GM10266 (cell line): ENCODE data around the gene TGFBR2.

Source experiments
- DNase-seq: peaks from one replicate; pipeline ENCODE4 v3.0.0; 2012; ENCODE audit errors: extremely low spot score
- TF ChIP-seq, protein P1 (sequence below): IDR thresholded peaks from 2 replicates; pipeline ENCODE4 v1.5.1; 2012; ENCODE audit warnings: mild to moderate bottlenecking, low read depth; ENCODE audit not compliant: control insufficient read depth, insufficient read depth; ENCODE audit errors: missing control alignments

TGFBR2 gene

DNA sequence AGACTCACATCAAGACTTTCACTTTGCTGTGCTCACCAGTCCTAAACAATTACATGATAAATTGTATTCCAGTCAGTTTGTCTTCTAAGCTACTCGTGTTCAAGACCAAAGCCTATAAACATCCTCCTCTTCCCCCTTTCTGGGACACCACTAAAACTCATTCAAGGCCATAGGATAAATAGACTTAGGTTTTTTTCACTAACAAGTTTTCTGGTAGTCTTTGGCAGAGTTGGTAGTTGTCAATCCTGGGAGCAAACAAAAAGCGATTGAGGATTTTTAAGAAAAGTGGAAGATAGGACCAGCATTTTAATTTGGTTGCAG lies 114.9 kb downstream of the TGFBR2 start:
- no peak for DNase-seq
- TF ChIP-seq, protein P1, sequence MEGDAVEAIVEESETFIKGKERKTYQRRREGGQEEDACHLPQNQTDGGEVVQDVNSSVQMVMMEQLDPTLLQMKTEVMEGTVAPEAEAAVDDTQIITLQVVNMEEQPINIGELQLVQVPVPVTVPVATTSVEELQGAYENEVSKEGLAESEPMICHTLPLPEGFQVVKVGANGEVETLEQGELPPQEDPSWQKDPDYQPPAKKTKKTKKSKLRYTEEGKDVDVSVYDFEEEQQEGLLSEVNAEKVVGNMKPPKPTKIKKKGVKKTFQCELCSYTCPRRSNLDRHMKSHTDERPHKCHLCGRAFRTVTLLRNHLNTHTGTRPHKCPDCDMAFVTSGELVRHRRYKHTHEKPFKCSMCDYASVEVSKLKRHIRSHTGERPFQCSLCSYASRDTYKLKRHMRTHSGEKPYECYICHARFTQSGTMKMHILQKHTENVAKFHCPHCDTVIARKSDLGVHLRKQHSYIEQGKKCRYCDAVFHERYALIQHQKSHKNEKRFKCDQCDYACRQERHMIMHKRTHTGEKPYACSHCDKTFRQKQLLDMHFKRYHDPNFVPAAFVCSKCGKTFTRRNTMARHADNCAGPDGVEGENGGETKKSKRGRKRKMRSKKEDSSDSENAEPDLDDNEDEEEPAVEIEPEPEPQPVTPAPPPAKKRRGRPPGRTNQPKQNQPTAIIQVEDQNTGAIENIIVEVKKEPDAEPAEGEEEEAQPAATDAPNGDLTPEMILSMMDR: no peak

DNA sequence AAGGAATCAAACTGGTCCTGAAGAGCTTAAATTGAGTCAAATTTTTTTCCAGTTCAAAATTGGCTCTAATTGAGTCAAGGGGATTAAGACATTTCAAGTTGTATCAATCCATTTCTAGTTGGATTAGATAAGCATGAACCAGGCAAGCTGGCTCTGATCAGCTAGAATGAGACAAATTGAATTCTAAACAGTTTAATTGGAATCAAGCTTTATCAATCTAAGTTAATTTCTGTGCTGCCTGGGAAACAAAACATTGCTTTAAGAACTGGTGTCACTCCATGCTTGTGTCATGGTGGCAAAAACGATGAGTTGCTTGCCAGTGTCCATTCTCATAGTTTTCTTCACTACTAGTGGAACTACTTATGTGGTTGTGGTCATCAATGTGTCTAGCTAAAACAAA lies 116.8 kb downstream of the TGFBR2 start:
- DNase-seq: no peak
- TF ChIP-seq, protein P1: no peak

- TF ChIP-seq, protein P1: no peak
- DNase-seq: no peak
These were observed 118.5 kb downstream of the TGFBR2 start for GRCh38 chr3:30724863-30725262.

- no peak for DNase-seq
- TF ChIP-seq, protein P1: no peak
These were observed 121.7 kb downstream of the TGFBR2 start for GRCh38 chr3:30728143-30728542.

- DNase-seq: no peak
- TF ChIP-seq, protein P1: no peak
These were observed 123.1 kb downstream of the TGFBR2 start for GRCh38 chr3:30729512-30729911.

GRCh38 chr3:30729936-30730335 lies 123.5 kb downstream of the TGFBR2 start:
- TF ChIP-seq, protein P1: no peak
- DNase-seq: no peak

DNA sequence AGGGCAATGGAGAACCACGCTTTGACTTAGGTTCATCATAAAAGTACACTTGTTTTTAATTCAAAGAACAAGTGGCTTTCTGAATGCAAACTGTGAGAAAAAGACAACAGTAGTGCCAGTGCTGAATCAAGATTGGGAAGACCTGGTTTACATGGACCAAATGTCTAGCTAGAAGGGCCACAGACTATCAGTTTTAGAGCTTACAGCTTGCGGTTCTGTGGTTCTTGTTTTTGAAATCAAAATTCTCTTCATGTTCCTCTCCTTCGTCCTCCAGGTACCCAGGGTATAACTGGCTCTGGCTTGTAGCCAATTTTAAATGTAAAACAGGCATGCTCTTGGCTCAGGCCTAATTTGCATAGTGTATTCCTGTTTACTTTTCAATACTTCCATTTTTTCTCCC lies 124.6 kb downstream of the TGFBR2 start:
- no peak for DNase-seq

More for the DNA sequence above, 124.6 kb downstream of the TGFBR2 start:
- TF ChIP-seq, protein P1: no peak
